IPS-18c (cell line): Measurements from ENCODE around the gene CCR1.
"Not testable (repeated sequence)": the region's sequence is repeated elsewhere in the genome, so short reads cannot be mapped to it uniquely, and the experiment has no call there.

ENCODE experiments used
- H3K4me3 ChIP-seq: 2 replicates; pipeline ENCODE4 v1.7.0; 2013; ENCODE audit warnings: low read depth, mild to moderate bottlenecking, low read length, moderate library complexity; ENCODE audit not compliant: insufficient read depth
- H3K9me3 ChIP-seq: one replicate; pipeline ENCODE4 v1.6.1; 2013; ENCODE audit warnings: mild to moderate bottlenecking, low read length, moderate library complexity; ENCODE audit not compliant: control insufficient read depth, insufficient read depth

Gene CCR1

DNA sequence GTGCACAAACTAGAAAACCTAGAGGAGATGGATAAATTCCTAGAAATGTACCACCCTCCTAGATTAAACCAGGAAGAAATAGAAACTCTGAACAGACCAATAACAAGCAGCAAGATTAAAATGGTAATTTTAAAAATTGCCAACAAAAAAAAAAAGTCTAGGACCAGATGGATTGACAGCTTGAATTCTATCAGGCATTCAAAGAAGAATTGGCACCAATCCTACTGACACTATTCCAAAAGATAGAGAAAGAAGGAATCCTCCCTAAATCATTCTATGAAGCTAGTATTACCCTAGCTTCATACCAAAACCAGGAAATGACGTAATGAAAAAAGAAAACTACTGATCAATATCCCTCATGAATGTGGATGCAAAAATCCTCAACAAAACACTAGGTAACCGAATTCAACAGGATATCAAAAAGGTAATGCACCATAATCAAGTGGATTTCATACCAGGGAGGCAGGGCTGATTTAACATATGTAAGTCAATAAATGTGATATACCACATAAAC lies 10.1 kb upstream of the CCR1 start:
- Histone ChIP-seq H3K9me3 (no peaks in the 10 kb centered on the region), H3K4me3 (no peak overlapping the region)

DNA sequence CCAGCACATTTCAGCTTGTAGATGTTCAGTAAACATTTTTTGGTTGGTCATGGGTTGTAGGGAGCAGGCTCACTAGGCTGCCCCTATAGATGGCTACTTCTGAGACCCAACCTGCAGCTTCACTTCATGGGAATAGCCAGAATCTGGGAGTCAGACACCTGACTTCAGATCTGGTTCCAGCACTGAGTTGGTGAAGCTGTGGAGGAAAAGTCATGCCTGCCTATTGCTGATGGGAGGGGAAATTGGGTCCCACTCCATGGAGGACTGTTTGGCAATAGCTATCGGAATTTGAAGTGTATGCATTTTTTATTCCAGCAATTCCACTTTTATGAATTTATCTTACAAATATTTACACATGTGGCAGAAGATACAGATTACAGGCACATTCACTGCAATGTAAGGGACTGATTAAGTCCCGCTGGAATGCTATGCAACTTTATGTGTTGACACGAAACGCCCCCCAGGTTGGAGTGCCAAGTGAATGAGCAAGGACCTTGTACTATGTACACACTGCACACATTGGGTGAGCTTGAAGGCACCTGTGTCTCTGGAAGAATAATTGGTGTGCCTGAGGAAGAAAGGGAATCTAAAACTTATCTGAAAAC lies 7.8 kb upstream of the CCR1 start:
- Histone ChIP-seq H3K9me3 (no peaks in the 10 kb centered on the region), H3K4me3 (no peak overlapping the region)

DNA sequence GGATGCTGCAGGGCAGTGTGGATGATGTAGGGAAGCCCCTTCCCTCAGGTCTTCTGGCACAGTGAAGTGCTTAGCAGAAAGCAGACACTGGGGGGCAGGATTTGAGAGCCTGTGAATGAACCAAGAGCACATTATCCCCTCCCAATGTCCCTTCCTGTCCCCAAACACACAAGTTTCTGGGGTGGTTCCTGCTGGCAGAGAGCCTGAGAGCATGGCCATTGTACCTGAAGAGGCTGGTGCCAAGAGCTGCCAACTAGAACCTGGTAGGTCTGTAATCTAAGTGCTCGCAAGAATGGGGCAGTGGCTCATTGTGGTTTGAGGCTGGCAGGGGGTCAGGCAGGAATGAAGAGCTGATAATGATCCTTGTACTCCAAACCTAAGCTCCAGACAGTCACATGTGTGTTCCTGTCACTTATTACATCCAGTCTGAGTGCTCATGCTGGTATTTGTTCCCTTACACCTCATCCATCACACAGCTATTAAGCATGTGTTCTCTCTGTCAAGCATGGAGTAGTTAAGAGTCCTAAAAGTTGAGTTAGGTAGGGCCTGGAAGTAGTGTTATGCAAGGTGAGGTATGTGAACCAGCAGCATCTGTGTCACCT lies 6.7 kb upstream of the CCR1 start:
- H3K4me3 ChIP-seq = no peak overlapping the region
- no peaks in the 10 kb centered on the region for H3K9me3 ChIP-seq

DNA sequence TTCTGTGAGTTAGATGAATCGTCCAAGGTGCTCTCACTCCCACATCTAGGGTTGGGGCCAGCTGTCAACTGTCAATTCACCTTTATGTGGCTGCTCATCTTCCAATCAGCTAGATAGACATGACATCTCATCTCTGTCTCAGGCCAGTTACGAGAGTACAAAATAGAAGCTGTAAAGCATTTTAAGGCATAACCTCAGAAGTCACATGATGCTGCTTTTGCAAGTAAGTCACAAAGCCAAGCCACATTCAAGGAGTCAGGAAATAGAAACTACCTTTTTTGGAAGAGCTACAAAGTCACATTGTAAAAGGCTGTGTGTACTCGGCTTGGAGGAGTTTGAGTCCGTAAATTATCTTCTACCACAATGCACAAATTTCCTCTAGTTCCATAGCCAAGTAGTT lies 5.1 kb upstream of the CCR1 start:
- Histone ChIP-seq H3K9me3 (no peaks in the 10 kb centered on the region), H3K4me3 (no peak overlapping the region)

DNA sequence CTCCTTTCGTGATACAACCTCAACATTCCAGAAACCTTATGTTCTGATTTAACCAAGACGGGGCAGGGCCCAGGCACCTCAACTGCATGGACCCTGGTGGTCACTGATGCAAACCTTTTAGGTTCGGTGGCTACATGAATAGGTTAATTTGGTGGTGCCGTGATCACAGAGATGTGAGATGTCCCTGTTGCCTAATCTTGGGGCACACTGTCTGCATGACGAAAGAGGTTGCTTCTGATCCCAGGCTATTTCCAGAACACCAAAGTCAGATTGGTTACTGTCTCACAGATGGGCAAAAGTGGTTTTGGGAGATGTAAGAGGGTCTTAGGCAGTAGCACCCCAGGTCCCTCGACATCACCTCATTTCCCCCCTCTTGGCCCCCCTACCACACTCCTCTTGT lies 4.0 kb upstream of the CCR1 start:
- Histone ChIP-seq H3K4me3 (no peak overlapping the region), H3K9me3 (no peaks in the 10 kb centered on the region)

DNA sequence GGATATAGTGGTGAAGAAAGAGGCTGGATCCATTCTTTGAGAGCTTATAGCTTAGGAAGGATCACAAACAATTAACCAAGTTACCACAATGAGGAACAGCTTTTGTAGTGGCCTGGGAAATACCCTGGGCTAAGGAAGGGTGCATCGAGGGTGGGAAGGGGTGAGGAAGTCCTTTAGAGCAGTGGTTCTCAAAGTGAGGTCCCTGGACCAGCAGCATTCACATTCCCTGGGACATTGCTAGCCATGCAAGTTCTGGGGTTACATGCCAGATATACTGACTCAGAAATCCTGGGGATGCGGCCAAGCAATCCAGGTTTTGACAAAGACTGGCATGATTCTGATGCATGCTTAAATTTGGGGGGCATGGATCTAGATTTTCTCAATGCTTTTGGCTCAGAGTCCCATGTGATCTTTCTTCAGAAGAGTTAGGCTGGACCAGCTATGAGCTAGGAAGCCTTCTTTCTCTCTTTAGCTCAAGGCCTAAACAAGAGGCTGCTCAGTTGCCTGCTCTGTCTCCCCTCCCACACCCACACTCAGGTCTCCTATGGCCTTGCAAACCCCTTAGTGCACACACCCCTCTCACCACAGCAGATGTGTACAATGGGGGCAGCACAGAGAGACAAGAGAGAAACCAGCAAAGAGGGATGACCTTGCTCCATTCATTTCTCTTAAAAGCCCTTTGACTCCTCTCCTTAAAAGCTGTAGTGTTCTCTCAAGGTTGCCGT lies 1.8 kb upstream of the CCR1 start:
- Histone ChIP-seq H3K9me3 (no peaks in the 10 kb centered on the region), H3K4me3 (no peak overlapping the region)

DNA sequence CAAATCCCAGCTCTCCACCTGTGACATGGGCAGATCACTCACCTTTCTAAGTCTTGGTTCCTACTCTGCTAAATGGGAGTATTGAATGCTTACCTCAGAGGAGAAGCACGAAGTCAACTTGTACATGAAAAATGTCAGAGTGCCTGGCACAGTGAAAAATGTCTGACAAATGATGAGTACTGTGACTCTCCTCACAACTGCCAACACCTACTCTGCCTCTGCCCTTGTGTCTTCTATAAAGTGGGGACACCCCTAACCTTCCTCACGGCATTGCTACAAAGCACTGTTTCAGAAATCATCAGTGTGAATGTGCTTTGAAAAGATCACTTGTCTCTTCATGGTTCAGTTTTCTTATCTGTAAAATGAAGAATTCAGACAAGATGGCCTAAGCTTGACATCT lies 940 bp upstream of the CCR1 start:
- no peak overlapping the region for H3K4me3 ChIP-seq
- H3K9me3 ChIP-seq = no peaks in the 10 kb centered on the region

DNA sequence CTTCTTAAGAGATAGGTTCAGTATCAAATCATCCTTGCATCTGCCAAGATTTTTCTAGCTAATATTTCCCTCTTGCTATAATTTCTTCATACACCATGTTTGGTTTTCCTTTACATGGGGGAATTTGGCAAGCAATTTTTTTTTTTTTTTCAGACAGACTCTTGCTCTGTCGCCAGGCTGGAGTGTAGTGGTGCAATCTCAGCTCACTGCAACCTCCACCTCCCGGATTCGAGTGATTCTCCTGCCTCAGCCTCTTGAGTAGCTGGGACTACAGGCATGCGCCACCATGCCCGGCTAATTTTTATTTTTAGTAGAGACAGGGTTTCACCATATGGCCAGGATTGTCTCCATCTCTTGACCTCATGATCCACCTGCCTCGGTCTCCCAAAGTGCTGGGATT lies 599 bp downstream of the CCR1 start:
- H3K9me3 ChIP-seq, H3K4me3 ChIP-seq: not testable (repeated sequence)

DNA sequence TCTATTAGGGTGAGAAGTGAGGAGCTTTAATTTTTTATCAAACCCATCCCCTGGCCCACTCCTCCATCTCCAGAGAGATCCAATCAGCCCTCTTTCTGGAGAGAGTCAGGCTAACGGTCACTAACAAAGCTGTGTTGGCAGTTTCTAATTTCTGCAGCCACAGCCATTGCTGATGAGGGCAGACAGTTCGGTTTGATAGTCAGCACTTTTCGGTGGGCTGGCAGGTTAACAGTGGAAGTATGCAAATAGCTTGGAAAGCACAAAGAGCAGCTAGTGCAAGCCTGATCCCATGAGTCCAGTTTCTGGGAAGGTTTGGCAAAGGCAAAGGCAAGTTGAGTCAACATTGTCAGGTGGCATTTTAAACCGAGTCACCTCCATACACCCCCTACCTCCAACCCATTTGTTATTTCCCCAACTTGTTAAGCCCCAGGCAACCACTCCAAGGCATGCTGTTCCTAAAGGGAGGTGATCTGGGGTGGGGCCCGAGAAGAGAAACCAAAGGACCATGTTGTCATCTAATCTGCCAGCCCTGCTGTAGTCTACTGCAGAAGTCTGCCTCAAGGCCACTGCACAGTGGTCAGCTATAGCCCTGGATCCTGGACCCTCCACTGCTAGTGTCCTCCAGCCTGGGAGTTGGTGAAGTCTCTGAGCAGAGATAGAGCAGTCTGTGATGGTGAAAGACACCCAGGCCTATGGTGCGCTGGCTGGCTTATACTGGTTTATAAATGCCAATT lies 1.7 kb downstream of the CCR1 start:
- Histone ChIP-seq H3K4me3 (no peak overlapping the region), H3K9me3 (no peaks in the 10 kb centered on the region)

DNA sequence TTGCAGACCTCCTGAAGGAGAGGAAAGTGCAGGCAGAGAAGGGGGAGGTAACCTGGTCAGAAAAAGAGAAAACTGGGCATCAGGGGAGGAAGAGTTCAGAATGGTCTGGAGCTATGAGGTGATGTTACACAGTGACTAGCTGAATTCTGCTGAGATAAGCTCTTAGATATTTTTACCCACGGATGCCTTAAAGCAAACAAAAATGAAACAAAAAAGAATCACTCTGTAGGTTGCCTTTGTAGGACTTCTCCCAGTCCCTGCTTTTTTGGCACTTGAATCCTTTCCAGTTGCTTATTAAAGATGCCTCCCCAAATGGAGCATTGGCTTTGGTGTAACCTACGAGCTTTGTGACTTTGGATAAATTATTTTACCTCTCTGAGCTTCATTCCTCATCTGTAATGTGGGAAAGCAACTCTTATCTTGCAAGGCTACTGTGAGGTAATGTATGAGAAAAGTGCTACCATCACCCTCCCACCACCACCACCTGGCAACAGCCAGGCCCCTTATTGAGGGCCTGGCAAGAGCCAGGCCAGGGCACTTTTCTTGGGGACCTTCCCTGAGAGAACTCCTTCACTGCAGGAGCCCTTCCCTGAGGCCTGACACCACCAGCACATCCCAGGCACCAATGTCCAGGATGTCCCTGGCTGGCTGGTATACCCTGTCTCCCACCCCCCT lies 2.7 kb downstream of the CCR1 start:
- Histone ChIP-seq H3K9me3 (no peaks in the 10 kb centered on the region), H3K4me3 (no peak overlapping the region)

DNA sequence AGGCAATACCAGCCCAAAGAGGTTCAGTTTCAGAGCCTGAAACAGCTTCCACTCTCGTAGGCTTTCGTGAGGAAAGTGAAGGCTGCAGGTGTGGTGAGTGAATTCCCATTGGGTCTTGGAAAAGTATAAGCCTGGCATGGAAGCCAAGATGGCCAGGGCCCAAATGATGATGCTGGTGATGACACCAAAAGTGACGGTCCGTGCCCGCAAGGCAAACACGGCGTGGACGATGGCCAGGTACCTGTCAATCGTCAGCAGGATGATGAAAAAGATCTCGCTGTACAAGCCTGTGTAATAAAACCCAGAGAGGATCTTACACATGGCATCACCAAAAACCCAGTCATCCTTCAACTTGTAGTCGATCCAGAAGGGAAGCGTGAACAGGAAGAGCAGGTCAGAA lies 4.4 kb downstream of the CCR1 start:
- Histone ChIP-seq H3K4me3 (no peak overlapping the region), H3K9me3 (no peaks in the 10 kb centered on the region)

DNA sequence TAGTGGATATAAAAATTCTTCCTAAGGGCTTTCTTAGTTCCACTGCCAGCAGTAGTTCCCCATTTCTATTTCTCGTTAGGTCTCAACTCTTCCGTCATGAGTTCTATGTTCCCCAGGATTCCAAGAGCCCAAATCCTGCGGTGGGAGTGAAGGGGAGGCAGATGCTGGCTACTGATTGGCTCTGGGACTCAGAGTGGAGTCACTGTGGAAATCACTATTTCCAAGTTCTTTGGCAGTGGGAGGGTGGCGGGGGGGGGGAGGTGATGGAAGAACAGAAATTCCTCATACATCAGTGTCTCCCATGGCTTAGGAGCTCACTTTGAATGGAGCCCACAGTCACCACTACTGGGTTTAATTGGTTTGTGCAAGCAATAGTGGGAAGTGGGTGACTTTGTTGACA lies 5.6 kb downstream of the CCR1 start:
- no peaks in the 10 kb centered on the region for H3K9me3 ChIP-seq

DNA sequence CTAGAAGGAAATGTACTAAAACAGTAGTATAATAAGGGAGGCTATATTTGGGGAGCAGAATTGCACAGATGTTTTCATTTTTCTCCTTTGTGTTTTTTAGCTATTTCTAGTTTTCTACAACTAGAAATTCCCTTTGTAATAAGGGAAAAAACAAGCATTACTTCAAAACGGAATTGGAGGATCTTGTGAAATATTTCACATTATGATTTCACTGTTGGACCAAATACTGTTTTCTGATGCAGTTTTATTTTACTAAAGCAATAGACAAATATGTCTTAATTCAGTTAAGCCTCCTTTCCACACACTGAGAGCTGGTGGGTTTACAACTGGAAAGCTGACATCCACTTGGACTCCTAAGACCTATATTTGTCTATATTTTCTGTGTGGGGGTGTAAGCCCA lies 7.3 kb downstream of the CCR1 start:
- Histone ChIP-seq H3K4me3 (no peak overlapping the region), H3K9me3 (no peaks in the 10 kb centered on the region)

More for the DNA sequence above, 5.6 kb downstream of the CCR1 start:
- no peak overlapping the region for H3K4me3 ChIP-seq

DNA sequence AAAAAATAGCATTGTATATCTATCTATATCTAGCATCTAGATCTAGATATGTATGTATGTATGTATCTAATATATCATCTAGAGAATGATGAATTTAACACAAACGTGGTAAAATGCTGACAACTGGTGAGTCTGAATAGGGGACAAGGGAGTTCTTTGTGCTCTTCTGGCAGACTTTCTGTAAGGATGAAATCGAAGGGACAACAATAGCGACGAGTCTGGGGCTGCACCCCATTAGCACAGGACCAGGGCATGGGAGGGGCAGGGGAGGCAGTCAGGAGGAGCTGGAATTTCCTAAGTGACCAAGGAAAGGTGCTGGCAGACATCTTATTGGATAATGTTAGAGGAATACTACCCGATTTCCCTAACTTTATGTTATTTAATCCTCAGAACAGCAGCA lies 7.9 kb downstream of the CCR1 start:
- no peaks in the 10 kb centered on the region for H3K9me3 ChIP-seq
- no peak overlapping the region for H3K4me3 ChIP-seq

DNA sequence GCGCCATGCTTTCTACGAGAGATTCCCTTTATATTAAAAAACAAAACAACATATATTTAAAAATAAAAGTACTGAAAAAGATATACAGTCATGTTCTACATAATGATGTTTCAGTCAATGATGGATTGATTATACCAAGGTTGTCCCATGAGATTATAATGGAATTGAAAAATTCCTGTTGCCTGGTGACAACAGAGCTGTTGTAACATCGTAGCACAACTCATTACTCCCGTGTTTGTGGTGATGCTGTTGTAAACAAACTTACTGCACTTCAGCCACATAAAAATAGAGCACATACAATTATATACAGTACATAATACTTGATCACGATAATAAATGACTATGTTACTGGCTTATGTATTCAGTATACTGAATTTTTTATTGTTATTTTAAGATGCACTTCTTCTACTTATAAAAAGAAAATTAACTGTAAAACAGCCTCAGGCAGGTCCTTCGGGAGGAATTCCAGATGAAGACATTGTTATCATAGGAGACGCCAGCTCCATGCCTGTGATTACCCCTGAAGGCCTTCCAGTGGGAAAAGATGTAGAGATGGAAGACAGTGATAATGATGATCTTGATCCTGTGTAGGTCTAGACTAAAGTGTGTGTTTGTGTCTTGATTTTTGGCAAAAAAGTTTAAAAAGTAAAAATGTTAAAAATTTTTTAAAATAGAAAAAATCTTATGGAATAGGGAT lies 11.7 kb downstream of the CCR1 start:
- Histone ChIP-seq H3K9me3 (no peaks in the 10 kb centered on the region), H3K4me3 (no peak overlapping the region)

DNA sequence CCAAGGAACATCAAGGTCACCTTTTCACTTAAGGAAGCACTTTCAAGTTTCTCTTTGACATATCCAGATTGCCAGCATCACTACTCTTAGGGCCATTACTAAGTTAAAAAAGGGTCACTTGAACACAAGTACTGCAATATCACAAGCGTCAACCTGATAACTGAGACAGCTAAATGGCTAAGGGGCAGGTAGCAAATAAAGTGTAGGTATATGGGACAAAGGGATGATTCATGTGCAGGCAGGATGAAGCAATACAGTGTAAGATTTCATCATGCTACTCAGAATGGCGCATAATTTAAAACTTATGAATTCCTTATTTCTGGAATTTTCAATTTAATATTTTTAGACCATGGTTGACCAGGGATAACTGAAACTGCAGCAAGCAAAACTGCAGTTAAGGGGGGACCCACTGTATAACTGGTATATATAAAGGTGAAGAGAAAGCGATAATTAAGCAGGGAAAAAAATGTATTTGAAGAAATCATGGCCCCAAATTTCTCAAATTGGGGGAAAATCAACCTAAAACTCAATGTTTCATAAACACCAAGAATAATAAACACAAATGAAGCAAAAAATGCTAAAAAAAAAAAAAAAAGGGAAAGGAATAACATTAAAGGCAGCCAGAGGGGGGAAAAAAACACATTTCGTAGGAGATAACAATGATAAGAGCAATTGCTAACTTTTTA lies 13.1 kb downstream of the CCR1 start:
- no peaks in the 10 kb centered on the region for H3K9me3 ChIP-seq
- H3K4me3 ChIP-seq = no peak overlapping the region
